Vein endothelial cell (primary cell): Measurements from ENCODE around the gene HMGXB4. TPM values are rescaled to one million over a fixed set of nuclear protein-coding genes. Genes with fewer than 3 reads are reported as not detected.

Source experiments
- small RNA-seq: library from RNA; depleted of rRNA; stranded (forward); fragments of <200 nt; gene quantifications from one replicate; pipeline ENCODE3, GENCODE V24; 2012
- total RNA-seq: library from RNA; depleted of rRNA; stranded (reverse); fragments of >200 nt; gene quantifications from 2 replicates; pipeline ENCODE4 v1.2.3, GENCODE V29; 2012

The HMGXB4 gene
- total RNA-seq = 18.0 and 24.3 TPM in 2 replicates

GRCh38 chr22:35257321-35258190 lies at the start of gene HMGXB4:
Gene HMGXB4 (plus strand): TSS chr22:35257493. CDS start chr22:35262391, 4,898 bp downstream.

DNA sequence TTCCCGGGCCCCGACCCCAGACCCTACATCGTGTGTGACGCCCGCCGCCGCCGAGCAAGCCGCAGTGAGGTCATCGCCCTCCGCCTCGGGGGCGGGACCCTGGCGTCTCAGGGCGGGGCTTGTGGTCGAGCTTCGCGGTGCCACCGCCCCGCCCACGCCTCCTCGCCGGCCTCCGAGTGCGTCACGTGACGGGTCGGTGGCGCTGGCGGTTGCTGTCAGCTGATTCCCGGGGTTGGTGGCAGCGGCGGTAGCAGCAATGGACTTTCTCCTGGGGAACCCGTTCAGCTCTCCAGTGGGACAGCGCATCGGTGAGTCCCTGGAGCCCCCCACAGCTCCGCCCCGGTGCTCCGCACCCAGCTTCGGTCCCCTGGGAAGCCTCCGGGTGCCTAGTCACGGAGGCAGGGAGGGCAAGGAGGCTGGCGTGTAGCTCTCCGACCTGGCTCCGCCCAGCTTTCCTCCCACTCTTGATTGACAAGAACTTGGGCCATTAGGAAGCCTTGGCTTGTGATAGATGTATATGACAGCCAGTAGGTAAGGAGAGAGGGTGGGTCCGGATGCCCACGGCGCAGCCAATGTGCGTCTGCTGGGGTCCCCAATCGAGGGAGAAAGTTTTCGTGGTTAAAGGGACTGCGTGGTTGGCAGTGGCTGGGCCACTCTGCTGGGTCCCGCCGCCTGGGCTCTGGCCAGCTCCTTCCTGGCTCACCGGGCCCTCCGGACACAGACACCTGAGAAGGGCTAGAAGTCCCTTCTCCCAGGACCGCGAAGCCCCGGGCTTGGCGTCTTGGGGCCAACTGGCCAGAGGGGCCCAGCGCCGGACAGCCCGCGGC lies 42.6 kb downstream of the HMGXB4 start, which contains the start of gene TOM1:
Gene TOM1, plus strand, starts transcription at position 222 of the 827 bp plus-strand sequence. Its CDS starts 35 bp downstream, at position 257.

Small RNA genes within 50 kb of the gene (small RNA-seq; reads per million reads assigned to genes)
- gene MIR3909 = 1.2 reads per million, percentile 65 among the genes with 10 or more reads in this experiment
- not detected for gene MIR6069
- not detected for gene RNU7-167P

Other genes with a start within 250 kb of the HMGXB4 start
- not detected in 2 replicates for gene ISX, start 191.3 kb upstream of the HMGXB4 start, total RNA-seq
- gene TOM1, start 42.4 kb downstream of the HMGXB4 start, total RNA-seq = 45.3 and 54.5 TPM in 2 replicates
- gene HMOX1, start 123.6 kb downstream of the HMGXB4 start, total RNA-seq = 49.6 and 126 TPM in 2 replicates
- 35.9 and 53.6 TPM in 2 replicates for gene MCM5, start 142.6 kb downstream of the HMGXB4 start, total RNA-seq